Activated CD4-positive, alpha-beta T cell treated with anti-CD3 and anti-CD28 coated beads, Interleukin-2, amount 50 U/mL, for 48 hours (primary cell): ENCODE results near the gene CYP17A1.

Experiments
- DNase-seq, 2 experiments: peaks; one replicate each; pipeline ENCODE4 v3.0.0-alpha.2; 2020

CYP17A1 gene

DNA sequence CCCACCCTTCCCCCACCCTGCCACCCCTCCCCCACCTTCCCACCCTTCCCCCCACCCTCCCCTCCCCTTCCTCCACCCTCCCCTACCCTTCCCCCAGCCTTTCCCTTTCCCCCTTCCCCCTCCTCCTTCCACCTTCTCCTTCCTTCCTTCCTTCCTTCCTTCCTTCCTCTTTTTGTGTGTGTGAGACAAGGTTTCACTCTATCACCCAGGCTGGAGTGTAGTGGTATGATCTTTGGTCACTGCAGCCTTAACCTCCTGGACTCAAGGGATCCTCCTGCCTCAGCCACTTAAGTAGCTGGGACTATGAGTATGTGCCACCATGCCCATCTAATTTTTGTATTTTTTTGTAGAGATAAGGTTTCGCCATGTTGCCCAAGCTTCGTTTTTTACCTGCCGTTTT is 35.2 kb downstream of the CYP17A1 start:
- no peak for DNase-seq

- DNase-seq: no peak
Measured at GRCh38 chr10:102801496-102801895, 35.7 kb downstream of the CYP17A1 start.

DNA sequence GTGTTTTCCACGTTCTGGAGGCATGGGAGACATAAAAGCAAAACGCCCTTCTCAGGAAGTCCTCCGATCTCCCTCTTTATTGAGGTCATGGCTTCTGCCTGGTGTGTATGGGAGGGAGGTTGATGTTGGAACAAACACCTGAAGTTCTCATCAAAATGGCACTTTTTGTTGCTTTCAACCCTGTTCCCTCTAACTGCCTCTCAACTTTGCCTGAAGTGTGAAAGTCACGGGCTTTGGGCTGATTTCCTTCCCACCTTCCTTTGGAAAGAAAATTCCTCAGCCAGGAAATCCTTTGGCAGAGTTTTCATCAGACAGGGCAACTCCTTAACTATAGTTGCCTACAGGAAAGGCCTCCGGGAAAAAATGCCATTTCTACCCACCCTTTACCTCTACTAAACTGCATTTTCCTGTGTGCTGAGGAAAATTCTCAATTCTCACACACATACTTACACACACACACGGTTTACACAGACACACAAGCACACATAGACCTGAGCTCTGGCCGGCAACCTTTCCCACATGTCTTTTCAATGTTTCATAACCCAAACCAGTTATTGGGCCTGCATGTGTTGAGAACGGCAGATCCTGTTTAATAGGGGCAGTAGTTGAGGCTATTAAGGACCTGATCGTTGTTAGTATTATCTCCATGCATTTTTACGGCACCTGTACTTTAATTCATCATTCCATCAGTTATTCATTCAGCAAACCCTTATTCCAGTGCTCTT is 36.4 kb downstream of the CYP17A1 start:
- no peak for DNase-seq

GRCh38 chr10:102799691-102800471 is 37.3 kb downstream of the CYP17A1 start:
- no peak for DNase-seq

DNA sequence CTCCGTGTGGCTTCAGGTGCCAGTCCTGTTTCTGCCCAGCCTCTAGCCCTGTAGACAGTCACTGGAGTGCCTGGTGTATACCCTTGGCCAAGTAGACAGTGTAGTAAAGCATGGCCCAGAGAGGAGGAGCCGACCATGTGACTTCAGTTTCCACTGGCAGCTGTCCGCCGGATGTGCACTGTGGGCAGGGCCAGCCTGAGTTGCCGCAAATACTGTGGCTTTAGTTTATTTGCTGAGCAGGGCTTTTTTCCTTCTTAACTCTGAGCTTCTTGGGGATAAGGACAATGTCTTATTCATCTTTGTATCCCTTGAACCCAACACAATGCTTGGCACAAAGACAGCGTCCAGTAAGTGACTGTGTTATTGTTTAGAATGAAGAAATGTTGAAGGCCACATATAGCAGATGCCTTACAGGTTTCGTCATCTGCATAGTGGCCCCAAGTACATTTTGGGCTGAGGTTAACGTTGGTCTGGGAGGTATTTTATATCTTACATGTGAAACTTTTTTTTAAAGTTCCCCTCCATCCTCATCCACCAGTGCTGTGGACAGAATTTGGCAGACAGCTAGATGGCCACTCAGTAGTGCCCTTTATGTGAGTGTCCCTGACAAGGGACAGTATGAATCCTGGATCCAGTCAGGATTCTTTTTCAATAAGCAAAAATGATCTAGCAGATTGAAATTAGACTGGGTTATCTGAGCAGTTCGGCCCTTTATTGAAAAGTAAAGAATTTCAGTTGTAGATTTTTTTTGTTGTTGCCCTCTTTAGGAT is 40.6 kb downstream of the CYP17A1 start:
- DNase-seq: peak; percentile 54 to 69

- no peak for DNase-seq
Measured at GRCh38 chr10:102795453-102796406, 41.5 kb downstream of the CYP17A1 start.

DNA sequence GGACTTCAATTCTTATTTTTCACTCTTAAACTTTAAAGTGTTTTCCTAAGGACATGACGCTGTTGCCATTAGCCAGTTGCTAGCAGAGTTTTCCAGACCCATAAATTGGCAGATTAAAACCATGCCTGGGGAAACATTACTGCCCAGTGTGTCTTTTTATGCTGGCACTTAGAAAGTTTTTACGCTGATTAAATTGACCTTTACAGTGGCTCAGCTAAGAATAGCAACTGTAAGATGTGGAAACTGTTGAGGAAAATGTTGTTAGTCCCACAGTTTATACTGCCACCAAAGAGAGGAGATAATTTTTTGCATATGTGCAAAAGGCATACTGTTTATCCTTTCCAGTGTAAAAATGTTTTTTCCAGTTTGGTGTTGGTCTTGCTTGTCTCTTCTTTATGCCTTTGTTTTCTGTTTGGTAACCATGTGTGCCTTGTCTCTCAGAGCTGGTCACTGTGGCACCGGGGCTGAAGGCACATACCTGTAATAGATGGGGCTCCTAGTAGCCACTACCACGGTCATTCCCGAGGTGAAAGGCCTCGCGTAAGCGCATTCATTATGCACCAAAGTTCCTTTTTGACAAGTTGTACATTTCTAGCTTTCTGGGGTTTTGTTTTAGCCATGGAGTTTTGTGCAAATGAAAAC is 45.3 kb downstream of the CYP17A1 start:
- no peak for DNase-seq

DNA sequence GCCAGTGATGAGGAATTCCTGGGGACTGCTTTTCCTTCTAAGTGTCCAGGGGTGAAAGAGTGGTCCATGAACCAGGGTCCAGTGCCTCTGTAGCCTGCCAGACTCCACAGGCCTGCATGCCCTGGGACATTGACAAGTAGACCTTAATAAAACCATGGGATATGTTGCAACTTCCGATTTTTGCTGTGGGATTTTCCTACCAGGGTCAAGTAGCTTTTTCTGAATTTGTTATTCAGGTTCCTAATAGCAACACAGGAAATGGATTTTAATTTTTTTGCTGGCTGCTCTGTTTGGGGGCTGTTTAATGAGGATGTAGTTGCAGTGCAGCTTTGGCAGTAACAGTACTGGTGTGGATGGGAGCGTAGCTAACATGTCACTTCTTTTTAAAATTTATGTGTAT is 51.4 kb downstream of the CYP17A1 start:
- DNase-seq: no peak

GRCh38 chr10:102783568-102783967 is 53.6 kb downstream of the CYP17A1 start:
- DNase-seq: no peak

DNA sequence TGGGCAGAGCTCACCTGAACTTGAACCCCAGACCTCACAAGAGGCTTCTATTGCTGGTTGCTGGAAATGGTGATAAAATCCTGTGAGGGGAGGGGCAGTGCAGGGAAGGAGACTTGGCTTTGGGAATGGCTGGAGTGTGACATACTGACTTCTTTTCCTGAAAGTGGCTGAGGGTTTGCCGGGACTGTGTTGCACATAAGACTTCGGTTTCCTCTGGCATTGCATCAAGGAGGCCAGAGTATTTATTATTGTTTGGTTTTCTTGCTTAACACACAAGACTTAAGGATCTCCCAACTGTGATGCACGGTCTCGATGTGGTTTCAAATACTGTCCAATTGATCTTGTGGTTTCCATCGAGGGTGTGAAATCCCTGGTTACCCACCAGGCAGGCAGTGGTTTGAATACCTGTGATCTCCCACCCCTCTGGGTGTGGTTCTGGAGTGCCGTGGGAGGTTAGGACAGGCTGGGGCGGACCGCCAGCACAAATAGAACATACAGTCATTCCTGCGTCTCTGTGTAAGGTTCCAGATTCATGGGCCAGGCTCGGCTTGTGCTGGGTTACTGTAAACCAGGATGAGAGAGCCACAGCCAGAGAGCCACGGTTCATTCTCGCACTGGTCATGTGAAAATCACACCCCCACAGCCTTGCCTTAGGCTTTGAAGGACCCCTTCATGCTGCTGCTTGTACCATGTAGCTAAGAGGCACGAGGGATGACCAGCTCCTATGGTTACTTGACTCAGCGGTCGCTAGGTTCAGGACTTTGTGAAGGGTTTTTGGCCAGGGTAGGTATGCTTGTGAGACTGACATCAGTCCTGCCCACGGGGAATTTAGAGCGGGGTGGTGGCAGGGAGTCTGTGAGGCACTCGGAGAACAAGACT is 54.3 kb downstream of the CYP17A1 start:
- no peak for DNase-seq

GRCh38 chr10:102781921-102782557 is 55.2 kb downstream of the CYP17A1 start:
- DNase-seq: no peak

GRCh38 chr10:102781090-102781920 is 55.9 kb downstream of the CYP17A1 start:
- DNase-seq: no peak
